NK-92 treated with Interleukin-12 subunit alpha and Interleukin-12 subunit beta, amount 100 ng/mL, for 24 hours (cell line): ENCODE measurements around the gene LRRC71.

Experiments
- DNase-seq: peaks from one replicate; lab custom pipeline; 2025; lab: John Stamatoyannopoulos, UW

Gene LRRC71

DNA sequence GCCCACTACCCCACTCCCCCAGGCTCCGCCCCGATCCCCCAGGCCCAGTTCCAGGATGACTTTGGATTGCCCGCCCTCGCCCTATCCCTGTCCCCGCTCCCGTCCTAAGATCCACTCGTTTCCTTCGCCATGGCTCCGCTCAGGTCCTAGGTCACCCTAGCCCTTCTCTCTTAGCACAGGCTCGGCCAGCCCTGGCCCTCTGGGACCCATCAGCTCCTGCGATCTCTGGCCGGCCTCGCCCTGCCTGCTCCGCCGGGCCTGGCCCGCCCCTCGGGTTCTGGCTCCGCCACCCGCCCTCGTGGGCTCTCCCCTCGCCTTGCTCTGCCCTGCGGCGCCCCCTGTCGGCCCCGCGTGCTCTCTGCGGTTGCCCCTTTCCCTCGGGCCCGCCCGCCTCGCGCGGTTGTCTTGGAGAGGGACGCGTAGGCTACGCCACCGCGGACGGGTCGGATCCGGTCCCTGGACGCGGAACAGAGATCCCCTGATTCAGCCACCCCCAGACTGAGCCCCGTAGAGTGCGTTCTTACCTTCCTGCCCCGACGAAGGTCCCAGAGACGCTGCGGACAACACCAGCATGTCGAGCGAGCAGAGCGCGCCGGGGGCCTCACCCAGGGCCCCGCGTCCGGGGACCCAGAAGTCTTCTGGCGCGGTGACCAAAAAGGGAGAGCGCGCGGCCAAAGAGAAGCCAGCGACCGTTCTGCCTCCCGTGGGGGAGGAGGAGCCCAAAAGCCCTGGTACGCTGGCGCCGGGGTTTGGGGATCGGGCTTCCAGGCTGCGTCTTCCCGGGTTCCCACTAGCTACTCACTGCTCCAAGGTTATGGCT, at the start of gene LRRC71:
Gene LRRC71, plus strand, starts transcription at position 400 of the 820 bp plus-strand sequence. Its CDS starts 172 bp downstream, at position 572.
- no peak for DNase-seq

DNA sequence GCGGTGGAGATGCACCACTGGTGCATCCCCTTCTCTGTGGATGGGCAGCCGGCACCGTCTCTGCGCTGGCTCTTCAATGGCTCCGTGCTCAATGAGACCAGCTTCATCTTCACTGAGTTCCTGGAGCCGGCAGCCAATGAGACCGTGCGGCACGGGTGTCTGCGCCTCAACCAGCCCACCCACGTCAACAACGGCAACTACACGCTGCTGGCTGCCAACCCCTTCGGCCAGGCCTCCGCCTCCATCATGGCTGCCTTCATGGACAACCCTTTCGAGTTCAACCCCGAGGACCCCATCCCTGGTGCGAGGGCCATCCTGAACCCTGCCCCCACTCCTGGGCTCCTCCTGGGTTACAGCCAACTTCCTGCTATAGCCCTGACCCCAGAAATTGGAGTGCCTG, 46.8 kb upstream of the LRRC71 start:
- no peak for DNase-seq

DNA sequence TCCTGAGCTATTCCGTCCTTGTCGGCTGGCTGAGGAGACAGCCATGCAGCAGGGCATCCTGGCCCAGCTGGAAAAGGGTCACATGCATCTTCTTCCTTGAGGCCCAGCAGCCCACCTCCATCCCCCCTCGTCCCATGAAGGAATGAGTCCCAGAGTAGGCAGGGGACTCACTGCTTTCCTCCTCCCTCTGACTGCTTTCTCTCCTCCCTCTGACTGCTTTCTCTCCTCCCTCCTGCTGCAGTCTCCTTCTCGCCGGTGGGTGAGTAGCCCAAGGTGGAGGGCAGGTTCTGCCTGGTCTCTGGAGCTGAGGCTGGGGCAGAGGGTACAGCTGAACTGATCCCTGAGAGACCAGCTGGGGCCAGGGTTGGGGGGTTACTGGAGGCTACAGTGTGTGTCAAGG, 46.3 kb upstream of the LRRC71 start:
- no peak for DNase-seq

DNA sequence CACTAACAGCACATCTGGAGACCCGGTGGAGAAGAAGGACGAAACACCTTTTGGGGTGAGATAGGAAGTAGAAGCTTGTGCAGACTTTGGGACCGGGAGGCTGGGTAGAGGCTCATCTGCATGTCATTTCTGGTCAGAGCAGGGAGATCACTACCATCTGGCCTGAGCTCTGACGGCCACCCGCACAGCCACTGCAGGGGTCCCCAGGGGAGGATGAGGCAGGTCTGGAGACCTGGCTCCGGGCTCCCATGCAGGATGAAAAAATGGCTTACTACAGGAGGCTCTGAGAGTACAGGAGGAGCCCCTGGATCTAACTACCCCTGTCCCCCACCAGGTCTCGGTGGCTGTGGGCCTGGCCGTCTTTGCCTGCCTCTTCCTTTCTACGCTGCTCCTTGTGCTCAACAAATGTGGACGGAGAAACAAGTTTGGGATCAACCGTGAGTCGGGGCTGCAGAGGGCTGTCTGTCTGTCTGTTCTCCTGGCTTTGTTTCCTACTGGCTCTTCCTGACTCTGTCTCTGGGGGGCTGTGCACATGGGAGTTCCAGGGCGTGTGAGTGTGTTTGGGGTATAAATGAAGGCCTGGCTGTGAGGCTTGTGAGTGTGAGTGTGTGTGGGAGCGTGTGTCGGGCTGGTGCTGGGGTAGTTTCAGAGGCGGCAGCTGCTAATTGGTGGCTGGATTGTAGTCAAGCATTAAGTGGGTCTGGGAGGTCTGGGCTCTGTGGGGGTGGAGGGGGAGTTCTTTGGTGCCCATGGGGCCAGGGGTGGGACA, 45.7 kb upstream of the LRRC71 start:
- DNase-seq, result no peak

DNA sequence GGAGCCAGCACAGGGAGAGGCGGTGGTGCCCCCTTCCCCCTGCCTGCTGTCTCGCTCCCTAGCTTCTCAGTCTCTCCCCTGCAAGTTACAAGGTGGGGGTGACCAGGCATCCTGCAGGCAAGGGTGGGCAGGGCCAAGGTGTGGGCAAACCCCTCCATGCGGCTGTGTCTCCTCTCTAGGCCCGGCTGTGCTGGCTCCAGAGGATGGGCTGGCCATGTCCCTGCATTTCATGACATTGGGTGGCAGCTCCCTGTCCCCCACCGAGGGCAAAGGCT, 45.2 kb upstream of the LRRC71 start:
- no peak for DNase-seq

DNA sequence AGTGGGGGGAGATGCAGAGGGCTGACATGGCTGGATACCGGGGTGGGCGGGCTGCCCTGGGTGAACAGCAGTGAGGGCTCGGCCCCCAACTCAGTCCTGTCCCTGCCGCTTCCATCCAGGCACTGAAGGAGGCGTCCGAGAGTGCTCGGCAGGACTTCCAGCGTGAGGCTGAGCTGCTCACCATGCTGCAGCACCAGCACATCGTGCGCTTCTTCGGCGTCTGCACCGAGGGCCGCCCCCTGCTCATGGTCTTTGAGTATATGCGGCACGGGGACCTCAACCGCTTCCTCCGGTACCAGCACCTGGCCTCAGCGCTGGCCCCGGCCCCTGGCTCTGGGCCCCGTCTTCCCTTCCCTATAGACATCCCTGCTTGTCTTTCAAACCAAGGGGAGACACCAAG, 44.2 kb upstream of the LRRC71 start:
- DNase-seq, result no peak

DNA sequence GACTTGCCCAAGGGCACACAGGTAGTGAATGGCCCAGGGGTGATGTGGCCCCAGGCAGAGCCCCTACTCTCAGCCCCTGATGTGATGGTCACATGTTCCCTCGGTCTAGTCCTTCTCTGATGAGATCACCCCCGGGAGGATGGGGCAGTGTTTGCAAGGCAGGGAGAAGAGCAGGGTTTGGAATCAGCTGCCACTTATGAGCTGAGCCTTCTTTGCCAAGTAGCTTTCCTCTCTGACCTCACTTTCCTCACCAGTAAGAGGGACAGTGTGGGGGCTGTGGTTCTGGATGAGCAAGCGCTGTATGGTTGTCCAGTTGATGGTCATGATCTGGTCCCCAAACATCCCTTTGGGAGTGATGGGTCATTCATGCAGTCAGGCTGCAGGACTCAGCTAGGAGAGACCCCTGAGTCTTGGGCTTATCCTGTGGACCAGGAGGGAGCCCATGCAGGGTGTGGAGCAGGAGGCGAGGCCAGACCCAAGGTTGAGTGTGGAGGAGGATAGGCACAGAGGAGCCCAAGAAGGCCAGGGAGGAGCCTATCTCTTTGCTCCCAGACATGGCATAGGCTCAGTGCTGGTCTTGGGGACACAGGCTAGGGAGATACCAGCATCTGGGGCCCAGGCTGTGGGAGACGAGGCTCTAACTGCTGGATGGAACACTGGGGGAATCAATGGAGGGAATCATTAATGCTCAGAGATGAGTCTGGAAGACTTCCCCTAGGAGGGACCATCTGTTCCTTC, 42.8 kb upstream of the LRRC71 start:
- DNase-seq, result no peak

DNA sequence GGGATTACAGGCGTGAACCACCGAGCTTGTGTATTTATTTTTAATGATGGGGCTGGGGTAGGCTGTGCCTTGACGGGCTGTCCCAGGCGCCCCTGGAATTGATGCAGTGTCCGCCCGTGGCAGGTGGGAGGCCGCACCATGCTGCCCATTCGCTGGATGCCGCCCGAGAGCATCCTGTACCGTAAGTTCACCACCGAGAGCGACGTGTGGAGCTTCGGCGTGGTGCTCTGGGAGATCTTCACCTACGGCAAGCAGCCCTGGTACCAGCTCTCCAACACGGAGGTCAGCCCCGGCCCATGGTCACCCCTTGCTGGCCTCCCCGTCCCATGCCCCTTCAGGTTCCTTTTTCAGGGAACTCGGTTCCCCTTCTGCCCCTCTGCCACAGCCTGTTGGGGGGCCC, 40.6 kb upstream of the LRRC71 start:
- no peak for DNase-seq

DNA sequence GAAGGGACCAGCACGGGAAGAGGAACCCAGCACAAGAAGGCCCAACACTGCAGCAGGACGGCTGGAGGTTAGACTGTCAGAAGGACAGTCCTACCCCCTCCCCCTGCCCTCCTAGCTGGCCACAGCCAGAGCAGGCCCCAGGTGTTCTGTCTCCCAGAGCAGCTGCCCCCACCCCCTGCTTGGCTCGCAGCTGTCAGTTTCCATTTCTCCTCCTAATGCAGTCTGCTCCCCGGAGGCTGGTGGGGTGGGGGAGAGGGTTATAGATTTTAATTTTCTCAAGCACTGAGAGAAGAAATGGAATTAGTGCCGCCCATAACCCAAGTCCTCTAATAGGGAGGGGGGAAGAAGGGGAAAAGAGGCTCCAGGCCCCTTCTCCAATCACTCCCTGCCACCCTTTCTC, 40.0 kb upstream of the LRRC71 start:
- DNase-seq, result no peak

DNA sequence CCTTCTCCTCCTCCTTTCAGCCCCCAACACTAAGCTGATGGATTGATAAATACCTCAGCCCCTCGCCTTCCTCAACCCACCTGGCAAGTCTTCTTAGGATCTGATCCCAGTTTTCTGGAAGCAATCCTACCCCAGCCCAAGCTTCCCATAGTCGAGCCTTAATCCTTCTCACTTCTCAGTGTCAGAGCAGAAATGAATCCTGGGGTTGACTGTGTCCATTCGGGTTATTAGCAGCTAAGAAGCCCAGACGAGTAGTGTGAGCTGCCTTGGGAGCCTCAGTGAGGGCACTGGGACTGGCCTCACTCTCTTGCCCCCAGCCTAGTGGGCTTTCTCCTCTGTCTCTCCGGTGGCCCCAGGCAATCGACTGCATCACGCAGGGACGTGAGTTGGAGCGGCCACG, 39.3 kb upstream of the LRRC71 start:
- DNase-seq, result no peak

DNA sequence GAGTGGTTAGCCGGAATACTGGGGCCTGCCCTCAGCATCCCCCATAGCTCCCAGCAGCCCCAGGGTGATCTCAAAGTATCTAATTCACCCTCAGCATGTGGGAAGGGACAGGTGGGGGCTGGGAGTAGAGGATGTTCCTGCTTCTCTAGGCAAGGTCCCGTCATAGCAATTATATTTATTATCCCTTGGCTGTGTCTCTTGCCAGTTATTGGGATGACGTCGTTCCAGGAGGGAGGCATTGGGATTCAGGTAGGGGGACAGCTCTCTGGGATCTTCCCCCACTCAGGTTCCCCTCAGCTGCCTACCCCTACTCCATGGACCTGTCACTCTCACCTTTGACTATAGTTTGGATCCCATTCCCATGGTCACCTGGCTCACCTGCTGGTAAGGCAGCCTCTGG, 38.8 kb upstream of the LRRC71 start:
- DNase-seq, result no peak

DNA sequence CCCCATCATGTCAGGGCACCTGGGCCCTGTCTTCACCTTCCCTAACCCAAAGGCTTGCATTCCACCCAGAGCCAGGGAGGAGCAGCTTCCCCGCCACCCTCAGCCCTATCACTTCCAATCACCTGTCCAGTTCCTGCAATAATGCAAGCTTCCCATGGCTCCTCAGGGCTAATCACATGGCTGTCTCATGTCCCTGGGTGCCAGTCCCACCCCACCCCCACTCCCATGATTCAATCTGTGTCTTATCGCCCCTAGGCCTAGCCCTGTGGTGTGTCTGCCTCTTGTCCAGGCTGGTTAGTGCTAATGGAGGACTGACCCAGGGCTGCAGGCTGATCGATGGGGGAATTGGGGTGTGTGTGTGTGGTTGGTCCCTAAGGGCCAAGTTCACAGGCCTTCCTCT, 37.9 kb upstream of the LRRC71 start:
- DNase-seq, result no peak

DNA sequence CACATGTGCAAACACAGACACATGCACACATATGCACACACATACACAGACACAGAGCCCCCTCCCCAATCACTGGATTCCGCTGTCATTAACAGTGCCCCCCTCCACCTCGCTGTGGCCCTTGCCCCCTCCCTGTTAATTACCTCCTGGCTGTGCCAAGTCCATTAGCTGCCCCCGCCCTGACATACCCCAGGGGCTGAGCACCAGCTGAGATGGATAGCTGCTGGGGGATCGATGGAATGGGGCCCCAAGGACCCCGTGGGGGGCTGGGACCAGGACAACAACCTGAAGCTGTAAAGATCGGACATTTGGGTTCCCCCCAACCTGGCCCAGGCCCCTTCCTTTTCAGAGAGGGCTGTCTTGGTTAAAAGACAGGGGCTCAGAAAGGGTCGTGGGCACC, 36.5 kb upstream of the LRRC71 start:
- no peak for DNase-seq

DNA sequence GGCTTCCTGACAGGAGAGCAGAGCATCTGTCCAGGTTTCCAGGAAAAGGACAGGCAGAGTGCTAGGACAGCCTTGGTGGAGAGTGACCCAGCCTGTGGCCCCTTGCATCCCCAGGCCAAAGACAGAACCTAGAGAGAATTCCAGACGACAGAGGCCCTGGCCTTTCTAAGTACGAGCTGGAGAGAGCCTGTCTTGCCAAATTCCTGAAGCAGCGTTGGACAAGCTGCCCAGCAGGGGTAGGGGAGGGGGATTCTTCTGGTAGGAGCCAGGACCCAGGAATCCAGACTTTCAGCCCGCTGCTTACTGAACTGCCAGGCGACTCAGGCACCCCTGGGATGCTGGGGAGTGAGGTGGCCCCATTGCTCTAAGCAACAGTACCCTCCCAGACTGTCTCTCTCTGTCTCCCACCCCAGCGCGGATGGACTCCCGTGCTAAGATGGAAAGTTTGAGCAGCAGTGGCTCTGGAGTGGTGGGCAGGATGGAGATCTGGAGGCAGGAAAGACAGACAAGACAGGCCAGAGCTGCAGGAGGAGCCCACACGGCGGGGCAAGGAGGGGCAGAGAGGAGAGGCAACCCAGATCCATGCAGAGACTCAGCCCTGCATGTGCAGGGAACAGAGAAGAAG, 35.8 kb upstream of the LRRC71 start:
- no peak for DNase-seq

DNA sequence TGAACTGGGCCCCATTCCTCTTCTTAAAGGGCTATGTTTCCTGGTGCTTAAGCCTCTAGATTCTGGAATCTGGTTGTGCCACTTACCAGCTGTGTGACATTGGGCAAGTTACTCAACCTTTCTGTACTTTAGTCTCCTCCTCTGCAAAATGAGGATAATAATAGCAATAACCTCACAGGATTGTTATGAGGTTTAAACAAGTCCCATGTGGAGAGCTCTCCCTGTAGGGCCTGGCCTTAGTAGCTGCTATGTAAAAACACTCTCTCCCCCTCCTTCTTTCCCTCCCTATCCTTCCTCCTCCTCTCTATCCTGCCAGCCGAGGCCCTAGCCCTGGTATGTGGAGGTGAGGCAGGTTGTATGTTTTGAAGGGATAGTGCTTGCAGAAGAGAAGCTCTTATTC, 35.1 kb upstream of the LRRC71 start:
- no peak for DNase-seq

DNA sequence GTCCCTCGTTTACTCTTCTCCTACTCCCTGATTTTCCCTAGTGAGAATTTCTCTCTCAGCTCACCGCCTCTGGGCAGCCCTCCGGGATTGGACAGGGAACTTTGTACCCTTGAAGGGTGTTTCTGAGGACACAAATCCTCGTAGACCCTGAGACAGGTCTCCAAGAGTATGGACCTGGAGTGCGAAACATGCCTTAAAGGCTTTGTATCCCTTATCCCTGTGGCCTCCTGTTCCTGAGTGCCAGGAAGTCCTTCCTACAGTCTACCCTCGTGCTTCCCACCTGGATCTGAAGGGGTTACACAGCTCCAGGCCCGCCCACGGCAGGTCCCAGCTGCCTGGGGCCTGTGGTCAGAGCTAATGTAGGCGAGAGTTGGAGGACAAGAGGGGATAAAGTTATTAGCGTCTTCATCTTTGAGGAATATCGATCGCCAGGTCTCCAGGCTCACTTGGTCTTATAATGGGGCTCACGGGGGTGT, 34.5 kb upstream of the LRRC71 start:
- DNase-seq, result no peak

DNA sequence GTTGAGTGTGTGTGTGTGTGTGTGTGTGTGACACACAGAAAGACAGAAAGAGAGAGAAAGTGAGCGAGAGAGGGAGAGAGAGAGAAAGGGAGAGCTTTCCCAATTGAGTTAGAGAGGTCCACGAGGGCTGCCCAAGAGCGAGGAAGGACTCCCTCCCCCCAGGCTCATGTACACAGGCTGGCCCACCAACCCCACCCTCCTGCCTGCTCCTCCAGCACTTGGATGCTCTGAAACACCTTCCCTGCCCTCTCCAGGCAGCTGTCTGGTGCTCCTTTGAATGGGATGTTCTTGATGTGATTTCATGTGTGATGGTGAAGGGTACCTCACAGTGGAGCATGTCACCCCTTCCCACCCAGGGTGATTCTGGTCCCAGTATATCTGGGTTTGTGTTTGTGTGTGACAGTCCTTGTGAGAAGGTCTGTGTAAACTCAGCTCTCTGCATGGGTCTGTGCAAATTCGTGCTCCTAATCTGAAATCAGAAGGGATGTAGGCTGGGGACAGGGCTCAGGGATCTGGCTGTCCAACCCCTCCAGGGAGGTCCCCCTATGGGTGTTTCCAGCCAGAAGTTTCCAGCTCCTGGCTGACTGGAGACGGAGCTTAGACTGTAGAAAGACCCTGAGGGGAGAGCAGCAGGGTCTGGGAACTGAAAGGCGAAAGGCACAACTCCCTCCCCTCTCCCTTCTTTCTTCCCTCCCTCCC, 33.7 kb upstream of the LRRC71 start:
- DNase-seq, result no peak

DNA sequence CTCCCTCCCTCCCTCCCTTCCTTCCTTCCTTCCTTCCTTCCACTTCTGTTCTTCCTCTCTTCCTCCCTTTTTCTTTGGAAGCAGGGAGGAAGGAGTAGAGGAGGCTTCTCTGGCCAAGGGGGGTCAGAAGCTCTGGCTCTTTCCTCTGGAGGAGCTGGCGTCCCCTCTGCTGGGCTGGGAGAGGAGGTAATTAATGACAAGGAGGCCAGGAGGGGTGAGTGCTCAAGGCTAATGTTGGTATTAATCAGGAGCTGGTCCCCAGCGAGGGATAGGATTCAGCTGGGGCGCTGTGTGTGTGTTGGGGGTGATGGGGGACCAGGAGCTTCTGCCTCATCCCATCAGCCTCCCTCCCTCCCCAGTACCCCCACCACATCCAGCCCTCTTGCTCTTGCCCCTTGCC, 33.1 kb upstream of the LRRC71 start:
- no peak for DNase-seq

DNA sequence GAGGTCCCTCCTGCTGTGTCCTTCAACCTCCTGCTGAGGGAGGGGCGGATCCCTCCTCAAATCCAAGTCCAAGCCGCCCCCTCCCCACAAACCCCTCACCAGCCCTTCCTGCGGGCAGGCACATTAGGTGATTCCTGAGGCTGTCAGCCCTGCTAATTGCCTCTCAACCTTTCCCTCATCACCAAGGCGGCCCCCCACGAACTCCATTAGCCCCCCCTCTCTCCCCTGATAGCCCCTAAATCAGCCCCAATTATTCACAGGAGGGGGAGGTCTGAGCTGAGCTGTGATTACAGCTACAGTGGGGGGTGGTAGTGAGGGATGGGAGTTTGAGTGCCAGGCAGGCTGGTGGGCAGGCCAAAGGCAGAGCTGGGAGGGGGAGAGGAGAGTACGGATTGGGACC, 32.7 kb upstream of the LRRC71 start:
- no peak for DNase-seq

DNA sequence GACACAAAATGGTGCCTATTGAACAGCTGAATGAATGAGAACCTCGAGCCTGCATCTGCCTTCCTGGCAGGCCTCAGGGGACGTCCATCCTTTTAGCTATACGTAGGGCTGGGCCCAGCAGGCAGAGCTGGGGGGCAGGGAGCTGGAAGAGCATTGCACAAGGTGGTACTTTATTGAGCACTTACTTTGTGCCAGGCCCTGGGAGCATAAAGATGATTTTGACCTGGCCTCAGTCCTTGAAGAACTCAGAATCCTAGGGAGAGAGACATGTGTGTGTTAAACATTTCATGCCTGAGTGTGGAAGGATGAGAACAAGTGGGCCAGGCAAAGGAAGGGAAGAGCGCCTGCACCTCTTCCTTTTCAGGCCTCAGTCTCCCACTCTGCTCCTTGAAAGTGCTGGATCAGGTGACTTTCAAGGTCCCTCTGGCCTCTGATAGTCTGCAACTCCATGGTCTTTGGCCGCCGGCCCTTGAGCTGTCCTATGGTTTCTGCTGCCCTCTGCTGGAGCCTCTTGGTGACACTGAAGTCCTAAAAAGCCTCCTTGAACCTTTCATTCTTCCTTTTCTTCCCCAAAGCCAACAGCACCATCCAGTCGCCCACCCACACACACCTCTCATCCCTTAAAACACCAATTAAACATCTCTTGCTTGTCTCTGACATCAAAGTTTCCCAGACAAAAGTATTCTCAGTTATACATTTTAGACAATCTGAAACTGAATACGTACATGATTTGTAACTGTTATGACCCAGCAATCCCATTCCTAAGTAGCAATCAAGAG, 30.4 kb upstream of the LRRC71 start:
- DNase-seq, result peak; percentile 55
